Fibroblast of pulmonary artery (primary cell): ENCODE results near the gene NUMB.

Experiments used
- DNase-seq: peaks from one replicate; pipeline ENCODE4 v3.0.0-alpha.2; 2010; ENCODE audit warnings: low read depth
- H3K4me3 ChIP-seq: replicated peaks from 2 replicates; pipeline ENCODE4 v1.5.1; 2011; ENCODE audit warnings: low read depth, mild to moderate bottlenecking, control low read depth, low read length, moderate library complexity
- CTCF ChIP-seq: IDR thresholded peaks from 2 replicates; pipeline ENCODE4 v1.5.1; 2011; ENCODE audit warnings: mild to moderate bottlenecking, control low read depth, low read length, inconsistent platforms; ENCODE audit errors: missing control alignments

NUMB gene

GRCh38 chr14:73443758-73444157, 14.6 kb downstream of the NUMB start:
- DNase-seq: no peak
- no peak for TF ChIP-seq CTCF
- H3K4me3 ChIP-seq: no peak overlapping the region

- H3K4me3 ChIP-seq: no peak overlapping the region
- TF ChIP-seq CTCF: no peak
- DNase-seq: no peak
Measured at GRCh38 chr14:73441286-73441685, 17.1 kb downstream of the NUMB start.

GRCh38 chr14:73438993-73439392, 19.4 kb downstream of the NUMB start:
- no peak overlapping the region for H3K4me3 ChIP-seq
- no peak for TF ChIP-seq CTCF
- no peak for DNase-seq

GRCh38 chr14:73437206-73437605, 21.1 kb downstream of the NUMB start:
- no peak for DNase-seq
- no peak for TF ChIP-seq CTCF
- H3K4me3 ChIP-seq: no peak overlapping the region

- TF ChIP-seq CTCF: no peak
- no peak for DNase-seq
- H3K4me3 ChIP-seq: no peak overlapping the region
Measured at GRCh38 chr14:73432124-73432523, 26.2 kb downstream of the NUMB start.

GRCh38 chr14:73428353-73428824, 30.0 kb downstream of the NUMB start:
- DNase-seq: no peak
- no peak for TF ChIP-seq CTCF
- H3K4me3 ChIP-seq: no peak overlapping the region

GRCh38 chr14:73427516-73428264, 30.7 kb downstream of the NUMB start:
- no peak overlapping the region for H3K4me3 ChIP-seq
- TF ChIP-seq CTCF: no peak
- no peak for DNase-seq
